ENCODE results near the gene CLDN15. TPM values are rescaled to one million over a fixed set of nuclear protein-coding genes. Genes with fewer than 3 reads are reported as not detected.

CLDN15 gene
- polyA plus RNA-seq, 1 donor (not counting 4 experiments of a cell fraction or from before 2014, with no cell fraction given) = 2.4 TPM

- H2AFZ ChIP-seq (ENCODE audit: control insufficient read depth, low read length) = no peak overlapping the region
- dilution Hi-C loops (cut with MboI; ENCODE audit: extremely low pct_ligation_motif_present, low sequenced_read_pairs) = no loop called here
- FAIRE-seq = no peak
These were observed 51.4 kb downstream of the CLDN15 start for GRCh38 chr7:101186194-101186593.

GRCh38 chr7:101185258-101185839 is 52.3 kb downstream of the CLDN15 start:
- Histone ChIP-seq H3K9ac (ENCODE audit: control insufficient read depth, extremely low read depth, insufficient read depth, low read length) (no peak overlapping the region), H3K9me3 (ENCODE audit: control insufficient read depth, low read depth, low read length) (no peaks in the 10 kb centered on the region), H2AFZ (ENCODE audit: control insufficient read depth, low read length) (no peak overlapping the region), H3K36me3 (ENCODE audit: control insufficient read depth in 2 of 2, extremely low read depth in 1 of 2, insufficient read depth in 2 of 2, low read length in 2 of 2) (no peaks in the 10 kb centered on the region), H3K27me3 (ENCODE audit: control insufficient read depth, extremely low read depth, insufficient read depth, low read length) (peaks cover 9% of the 10 kb centered on the region), H3K9me1 (ENCODE audit: control insufficient read depth, extremely low read depth, insufficient read depth, low read length) (no peaks in the 10 kb centered on the region), H3K27ac (ENCODE audit: control insufficient read depth, insufficient read depth, low read length) (no peak overlapping the region), H4K20me1 (ENCODE audit: control insufficient read depth, extremely low read depth, insufficient read depth, low read length) (no peaks in the 10 kb centered on the region), H3K4me2 (ENCODE audit: control insufficient read depth, extremely low read depth, insufficient read depth, low read depth, low read length) (no peak overlapping the region), H3K79me2 (ENCODE audit: control insufficient read depth, insufficient read depth, low read length) (no peaks in the 10 kb centered on the region), H3K4me3 (ENCODE audit: control insufficient read depth in 2 of 3, extremely low read depth in 1 of 3, insufficient read depth in 2 of 3, low read depth in 1 of 3, low read length in 3 of 3) (no peak overlapping the region), H3K4me1 (ENCODE audit: control insufficient read depth, extremely low read depth, insufficient read depth, low read length) (peaks cover 2% of the 10 kb centered on the region)
- dilution Hi-C loops (cut with MboI; ENCODE audit: extremely low pct_ligation_motif_present, low sequenced_read_pairs) = no loop called here
- TF ChIP-seq CTCF (optimal IDR thresholded peaks at IDR 0.05 in 1 of 3, IDR thresholded peaks at IDR 0.05 in 1 of 3, conservative IDR thresholded peaks at IDR 0.05 in 1 of 3; ENCODE audit: extremely low read depth in 1 of 3, insufficient read depth in 2 of 3, low read length in 3 of 3) (no peak), EZH2 (IDR thresholded peaks at IDR 0.05; ENCODE audit: low read length) (no peak)
- FAIRE-seq = no peak
- DNase-seq (ENCODE audit: low read depth, low spot score) = no peak

More at GRCh38 chr7:101186194-101186593, 51.4 kb downstream of the CLDN15 start:
- Histone ChIP-seq H3K27ac (ENCODE audit: control insufficient read depth, insufficient read depth, low read length) (no peak overlapping the region), H3K9ac (ENCODE audit: control insufficient read depth, extremely low read depth, insufficient read depth, low read length) (no peak overlapping the region), H4K20me1 (ENCODE audit: control insufficient read depth, extremely low read depth, insufficient read depth, low read length) (no peaks in the 10 kb centered on the region), H3K79me2 (ENCODE audit: control insufficient read depth, insufficient read depth, low read length) (no peaks in the 10 kb centered on the region), H3K4me1 (ENCODE audit: control insufficient read depth, extremely low read depth, insufficient read depth, low read length) (peaks cover 2% of the 10 kb centered on the region), H3K4me2 (ENCODE audit: control insufficient read depth, extremely low read depth, insufficient read depth, low read depth, low read length) (no peak overlapping the region), H3K9me3 (ENCODE audit: control insufficient read depth, low read depth, low read length) (no peaks in the 10 kb centered on the region), H3K9me1 (ENCODE audit: control insufficient read depth, extremely low read depth, insufficient read depth, low read length) (no peaks in the 10 kb centered on the region), H3K36me3 (ENCODE audit: control insufficient read depth in 2 of 2, extremely low read depth in 1 of 2, insufficient read depth in 2 of 2, low read length in 2 of 2) (no peaks in the 10 kb centered on the region), H3K27me3 (ENCODE audit: control insufficient read depth, extremely low read depth, insufficient read depth, low read length) (peaks cover under 1% of the 10 kb centered on the region), H3K4me3 (ENCODE audit: control insufficient read depth in 2 of 3, extremely low read depth in 1 of 3, insufficient read depth in 2 of 3, low read depth in 1 of 3, low read length in 3 of 3) (no peak overlapping the region)
- no peak for TF ChIP-seq EZH2 (IDR thresholded peaks at IDR 0.05; ENCODE audit: low read length)
- no peak for TF ChIP-seq CTCF (optimal IDR thresholded peaks at IDR 0.05 in 1 of 3, IDR thresholded peaks at IDR 0.05 in 1 of 3, conservative IDR thresholded peaks at IDR 0.05 in 1 of 3; ENCODE audit: extremely low read depth in 1 of 3, insufficient read depth in 2 of 3, low read length in 3 of 3)
- no peak for DNase-seq (ENCODE audit: low read depth, low spot score)

Small RNA genes within 50 kb of the gene (small RNA-seq; reads per million reads assigned to genes)
- 0 to 0.25 (median 0) reads per million in 3 experiments for gene RNU6-1104P (ENCODE audit: insufficient read length in 3 of 3, low read depth in 3 of 3, low replicate concordance in 1 of 3)

Other genes with a start within 250 kb of the CLDN15 start
- not detected in 3 replicates for gene MUC17, start 217.7 kb downstream of the CLDN15 start, polyA plus RNA-seq
- 3.0 to 3.9 TPM (median 3.6 TPM) in 3 replicates for gene TRIM56, start 152.3 kb downstream of the CLDN15 start, polyA plus RNA-seq
- 522 to 820 TPM (median 808 TPM) in 3 replicates for gene SERPINE1, start 110.7 kb downstream of the CLDN15 start, polyA plus RNA-seq
- 279 to 310 TPM (median 289 TPM) in 3 replicates for gene AP1S1, start 83.3 kb downstream of the CLDN15 start, polyA plus RNA-seq
- 0.04 to 0.06 TPM in 2 of 3 replicates, not detected in the other for gene VGF, start 72.2 kb downstream of the CLDN15 start, polyA plus RNA-seq
- not detected in 3 replicates for gene NAT16, start 57.5 kb downstream of the CLDN15 start, polyA plus RNA-seq
- not detected in 3 replicates for gene MOGAT3, start 36.8 kb downstream of the CLDN15 start, polyA plus RNA-seq
- 31.6 to 71.6 TPM (median 36.1 TPM) in 3 replicates for gene PLOD3, start 20.2 kb downstream of the CLDN15 start, polyA plus RNA-seq
- gene ZNHIT1, start 19.6 kb downstream of the CLDN15 start, polyA plus RNA-seq = 46.4 to 63.1 TPM (median 47.5 TPM) in 3 replicates
- 202 to 244 TPM (median 240 TPM) in 3 replicates for gene FIS1, start 7.3 kb upstream of the CLDN15 start, polyA plus RNA-seq
- 28.3 to 30.1 TPM (median 29.4 TPM) in 3 replicates for gene IFT22, start 84.0 kb upstream of the CLDN15 start, polyA plus RNA-seq
- gene COL26A1, start 125.1 kb upstream of the CLDN15 start, polyA plus RNA-seq = not detected in 3 replicates

Data from keratinocyte (primary cell).